Esophagus (tissue), 2 donors: ENCODE data around the gene SET. TPM values are rescaled to one million over a fixed set of nuclear protein-coding genes. Genes with fewer than 3 reads are reported as not detected.

Source experiments
- H3K27ac ChIP-seq, 2 donors: one replicate each; pipeline ENCODE4 v1.5.1; 2013; ENCODE audit warnings: low read depth in 2 of 2, mild to moderate bottlenecking in 2 of 2, inconsistent platforms in 1 of 2, low read length in 1 of 2, moderate library complexity in 1 of 2
- H3K27me3 ChIP-seq, 2 donors: one replicate each; pipeline ENCODE4 v1.6.1; 2013; ENCODE audit warnings: low read length in 2 of 2, control low read depth in 1 of 2, mild to moderate bottlenecking in 1 of 2; ENCODE audit not compliant: insufficient read depth in 2 of 2, control insufficient read depth in 1 of 2
- H3K36me3 ChIP-seq, 2 donors: one replicate each; pipeline ENCODE4 v1.6.1; 2013; ENCODE audit warnings: low read length in 1 of 2; ENCODE audit not compliant: control insufficient read depth in 2 of 2, insufficient read depth in 2 of 2
- H3K4me1 ChIP-seq, 2 donors: one replicate each; pipeline ENCODE4 v1.6.1; 2013; ENCODE audit warnings: low read length in 1 of 2; ENCODE audit not compliant: control insufficient read depth in 2 of 2, insufficient read depth in 2 of 2
- H3K4me3 ChIP-seq, 2 donors: one replicate each; pipeline ENCODE4 v1.5.1; 2013; ENCODE audit warnings: low read length in 2 of 2, mild to moderate bottlenecking in 2 of 2, low read depth in 1 of 2, moderate library complexity in 1 of 2
- H3K9me3 ChIP-seq, 2 donors: one replicate each; pipeline ENCODE4 v1.6.1; 2013; ENCODE audit warnings: mild to moderate bottlenecking in 2 of 2, low read depth in 1 of 2, low read length in 1 of 2, moderate library complexity in 1 of 2; ENCODE audit not compliant: control insufficient read depth in 2 of 2, insufficient read depth in 1 of 2
- WGBS, 2 donors: extraction: QIAGEN DNeasy Blood & Tissue Kit; methylation state at CpG; one replicate each; pipeline ENCODE4 v1.1.7; 2013; 5-methylcytosine and 5-hydroxymethylcytosine counted together
- polyA plus RNA-seq, 2 donors: library from polyadenylated mRNA; stranded (reverse); fragments of 200-250 nt; gene quantifications; one replicate each; pipeline ENCODE4 v1.2.3, GENCODE V29; 2013
- donor health status: healthy with polysubstance abuse.
- donor health status: Bipolar disorder and iron deficiency.

The SET gene
- polyA plus RNA-seq, 2 donors: 66.3 to 126 TPM

DNA sequence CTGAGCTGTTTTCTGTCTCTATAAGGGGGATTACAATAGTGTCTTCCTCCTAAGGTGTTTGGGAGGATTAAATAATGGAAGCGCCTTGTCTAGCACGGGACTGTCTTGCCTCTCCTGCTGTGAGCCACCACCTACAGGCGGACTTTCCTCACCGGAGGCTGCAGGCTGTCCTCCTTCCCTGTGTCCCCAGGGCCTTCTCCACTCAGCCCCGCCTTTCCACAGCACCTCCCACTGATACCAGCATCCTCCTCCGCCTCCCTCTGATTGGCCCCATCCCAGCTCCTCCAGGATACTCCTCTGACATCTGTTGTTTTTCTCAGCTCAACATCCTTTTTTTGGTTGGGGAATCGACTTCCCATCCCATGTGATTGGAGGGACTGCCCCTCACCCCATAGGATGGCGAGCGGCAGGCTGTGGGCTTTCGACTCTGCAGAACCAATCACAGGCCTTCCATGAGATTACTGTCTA lies 35.8 kb downstream of the SET start:
- Histone ChIP-seq H3K9me3 (no peaks in the 10 kb centered on the region), H3K27me3 (no peaks in the 10 kb centered on the region), H3K27ac (peak overlapping the region; percentile 79 to 80), H3K4me1 (peaks cover 3 to 15% of the 10 kb centered on the region in 2 donors), H3K4me3 (peak overlapping the region; percentile 49 to 68), H3K36me3 (peaks cover 0 to 13% of the 10 kb centered on the region in 2 donors)
- WGBS, 2 donors: 20 to 23% methylated on average over 10 of the region's 10 CpGs

DNA sequence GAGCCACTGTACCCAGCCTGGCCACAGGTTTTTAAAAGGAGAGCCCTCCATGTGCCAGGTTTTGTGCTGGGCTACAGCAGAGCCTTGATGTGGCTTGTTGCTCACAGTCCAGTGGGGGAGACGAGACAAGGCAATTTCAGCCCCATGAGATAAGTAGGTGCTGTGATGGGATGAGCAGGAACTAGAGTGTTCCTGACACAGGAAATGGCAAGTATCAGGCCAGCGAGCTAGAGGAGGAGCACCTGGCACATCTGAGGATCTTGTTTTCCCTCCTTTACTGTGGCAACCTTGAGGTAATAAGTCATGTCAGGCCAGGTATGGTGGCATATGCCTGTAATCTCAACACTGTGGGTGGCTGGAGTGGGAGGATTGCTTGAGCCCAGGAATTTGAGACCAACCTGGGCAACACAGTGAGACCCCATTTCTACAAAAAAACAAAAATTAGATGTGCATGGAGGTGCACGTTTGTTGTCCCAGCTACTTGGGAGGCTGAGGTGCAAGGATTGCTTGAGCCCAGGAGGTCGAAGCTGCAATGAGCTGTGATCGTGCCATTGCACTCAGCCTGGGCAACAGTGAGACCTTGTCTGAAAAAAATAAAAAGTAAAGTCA lies 38.7 kb downstream of the SET start:
- Histone ChIP-seq H3K36me3 (peaks cover 0 to 16% of the 10 kb centered on the region in 2 donors), H3K9me3 (no peaks in the 10 kb centered on the region), H3K27ac (no peak overlapping the region), H3K4me1 (peaks cover 3 to 11% of the 10 kb centered on the region in 2 donors), H3K27me3 (no peaks in the 10 kb centered on the region), H3K4me3 (no peak overlapping the region)
- 83 to 86% methylated on average over 5 of the region's 5 CpGs for WGBS, 2 donors

DNA sequence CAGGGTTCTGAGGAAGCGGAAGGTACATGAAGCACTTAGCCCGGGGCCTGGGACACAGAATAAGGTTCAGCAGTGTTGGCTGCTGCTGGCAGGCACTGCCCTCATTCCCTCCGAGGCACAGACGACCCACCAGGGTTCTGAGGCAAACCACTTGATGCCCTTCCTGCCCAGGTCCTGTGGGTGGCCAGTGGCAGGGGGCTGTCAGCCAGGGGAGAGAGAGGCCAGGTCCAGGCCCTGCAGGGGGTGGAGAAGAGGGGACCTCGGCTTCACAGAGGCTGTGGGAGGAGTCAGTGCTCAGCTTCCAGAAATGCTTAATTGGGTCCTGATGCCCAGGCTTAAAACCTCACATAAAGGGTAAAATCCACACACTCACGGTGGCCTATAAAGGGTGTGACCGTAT lies 39.3 kb downstream of the SET start:
- H3K4me3 ChIP-seq: no peak overlapping the region
- peaks cover 3 to 8% of the 10 kb centered on the region in 2 donors for H3K4me1 ChIP-seq
- H3K36me3 ChIP-seq: peaks cover 0 to 17% of the 10 kb centered on the region in 2 donors
- no peaks in the 10 kb centered on the region for H3K27me3 ChIP-seq
- H3K27ac ChIP-seq: no peak overlapping the region
- no peaks in the 10 kb centered on the region for H3K9me3 ChIP-seq
- 66 to 79% methylated on average over 7 of the region's 7 CpGs for WGBS, 2 donors

DNA sequence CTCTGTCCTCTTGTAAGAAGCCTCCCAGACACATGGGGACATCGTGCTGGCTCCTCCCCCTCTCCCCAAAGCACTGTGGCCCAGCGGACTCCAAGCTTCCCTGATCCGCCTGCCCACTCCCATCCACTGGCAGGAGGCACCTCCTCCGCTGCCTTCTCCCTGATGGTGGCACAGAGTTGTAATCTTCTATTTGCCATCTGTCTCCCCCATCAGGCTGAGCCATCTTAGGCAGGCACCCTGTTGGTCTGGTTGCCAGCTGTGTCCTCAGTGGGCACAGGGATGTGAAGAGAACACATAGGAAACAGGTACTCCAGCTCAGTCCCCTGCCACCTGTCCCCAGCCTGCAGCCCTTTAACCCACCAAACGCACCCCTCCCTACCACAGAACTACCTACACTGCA lies 40.3 kb downstream of the SET start:
- WGBS, 2 donors: 75 to 76% methylated on average over 5 of the region's 5 CpGs
- Histone ChIP-seq H3K4me1 (peaks cover 3 to 7% of the 10 kb centered on the region in 2 donors), H3K4me3 (no peak overlapping the region), H3K27ac (no peak overlapping the region), H3K36me3 (peaks cover 0 to 17% of the 10 kb centered on the region in 2 donors), H3K27me3 (no peaks in the 10 kb centered on the region), H3K9me3 (no peaks in the 10 kb centered on the region)

DNA sequence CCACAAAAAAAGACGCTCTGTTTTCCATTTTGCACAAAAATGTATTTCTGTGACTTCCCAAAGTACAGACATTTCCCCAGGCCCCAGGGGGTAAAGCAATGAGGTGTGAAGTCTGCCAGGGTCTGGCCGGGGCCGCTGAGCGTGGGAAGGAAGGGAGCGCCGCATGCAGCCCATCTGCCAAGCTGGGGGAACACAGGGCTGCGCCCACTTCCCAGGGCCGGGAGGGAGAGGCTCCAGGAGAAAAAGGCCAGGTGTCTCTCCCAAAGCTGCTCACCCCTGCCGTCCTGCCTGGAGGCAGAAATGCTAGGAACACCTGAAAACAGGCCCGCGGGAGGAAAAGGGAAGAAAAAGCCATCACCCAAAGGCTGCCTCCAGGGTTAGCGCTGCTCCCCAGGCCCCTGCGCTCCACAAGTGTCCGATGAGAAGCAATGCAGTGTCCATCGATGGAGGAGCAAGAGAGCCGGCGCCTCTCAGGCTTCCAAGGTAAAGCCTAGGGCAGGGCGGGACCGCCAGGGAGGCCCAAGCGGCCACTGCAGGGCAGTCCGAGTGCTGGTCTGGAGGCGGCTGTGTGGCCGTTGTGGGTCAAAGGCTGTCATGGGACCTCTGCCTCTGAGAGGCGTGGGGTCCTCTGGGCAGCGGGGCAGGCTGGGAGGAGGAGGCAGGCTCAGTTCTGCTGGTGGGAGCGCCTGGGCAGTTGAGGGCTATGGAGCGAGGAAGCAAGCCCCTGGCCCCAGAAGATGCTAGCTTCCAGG lies 40.9 kb downstream of the SET start:
- Histone ChIP-seq H3K27ac (no peak overlapping the region), H3K9me3 (no peaks in the 10 kb centered on the region), H3K27me3 (no peaks in the 10 kb centered on the region), H3K4me3 (no peak overlapping the region), H3K4me1 (peaks cover under 1 to 4% of the 10 kb centered on the region in 2 donors), H3K36me3 (peaks cover 0 to 19% of the 10 kb centered on the region in 2 donors)
- 87 to 90% methylated on average over 27 of the region's 27 CpGs for WGBS, 2 donors

DNA sequence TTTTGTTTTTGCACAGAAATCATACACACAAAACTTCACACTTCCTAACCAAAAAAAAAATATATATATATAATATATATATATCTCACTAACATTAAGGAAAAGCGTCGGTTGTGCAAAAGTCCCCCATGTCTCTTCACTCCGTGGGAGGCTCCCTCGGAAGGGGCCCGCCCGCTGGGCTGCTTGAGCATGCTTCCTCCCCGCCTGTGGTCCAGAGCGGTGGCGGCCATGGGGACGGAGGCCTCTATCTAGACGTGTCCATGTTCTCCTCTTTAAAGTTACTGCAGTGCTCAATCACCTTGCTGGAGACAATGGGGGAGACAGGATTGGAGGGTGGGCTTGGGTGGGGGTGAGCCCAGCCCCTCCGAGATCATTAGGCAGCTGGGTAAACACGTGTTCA lies 42.1 kb downstream of the SET start:
- H3K36me3 ChIP-seq: peaks cover 0 to 23% of the 10 kb centered on the region in 2 donors
- peaks cover 0 to 3% of the 10 kb centered on the region in 2 donors for H3K4me1 ChIP-seq
- 83 to 85% methylated on average over 13 of the region's 13 CpGs for WGBS, 2 donors
- no peak overlapping the region for H3K27ac ChIP-seq
- no peaks in the 10 kb centered on the region for H3K9me3 ChIP-seq
- H3K27me3 ChIP-seq: no peaks in the 10 kb centered on the region
- no peak overlapping the region for H3K4me3 ChIP-seq

DNA sequence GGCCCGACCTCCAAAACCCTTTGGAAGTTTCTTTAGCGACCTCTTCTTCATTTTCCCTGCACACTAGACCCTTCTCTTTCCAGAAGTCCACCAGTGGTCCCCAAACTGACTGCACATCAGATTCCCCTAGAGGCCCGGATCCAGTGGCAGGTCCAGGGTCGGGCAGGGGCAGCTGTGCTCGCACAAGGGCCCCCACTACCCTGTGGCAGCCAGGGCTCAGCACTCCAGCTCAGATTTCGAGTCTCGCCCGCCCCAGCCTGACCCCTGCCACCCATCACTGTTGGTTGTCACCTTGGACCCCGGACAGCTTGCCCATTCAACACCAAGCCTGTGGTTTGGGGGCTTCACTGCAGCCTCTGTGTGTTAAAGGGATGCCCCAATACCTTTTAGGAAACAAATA lies 42.7 kb downstream of the SET start:
- Histone ChIP-seq H3K27ac (no peak overlapping the region), H3K4me3 (no peak overlapping the region), H3K27me3 (no peaks in the 10 kb centered on the region), H3K36me3 (peaks cover 0 to 23% of the 10 kb centered on the region in 2 donors), H3K4me1 (peaks cover 0 to 3% of the 10 kb centered on the region in 2 donors), H3K9me3 (no peaks in the 10 kb centered on the region)
- WGBS, 2 donors: 79 to 81% methylated on average over 9 of the region's 9 CpGs

DNA sequence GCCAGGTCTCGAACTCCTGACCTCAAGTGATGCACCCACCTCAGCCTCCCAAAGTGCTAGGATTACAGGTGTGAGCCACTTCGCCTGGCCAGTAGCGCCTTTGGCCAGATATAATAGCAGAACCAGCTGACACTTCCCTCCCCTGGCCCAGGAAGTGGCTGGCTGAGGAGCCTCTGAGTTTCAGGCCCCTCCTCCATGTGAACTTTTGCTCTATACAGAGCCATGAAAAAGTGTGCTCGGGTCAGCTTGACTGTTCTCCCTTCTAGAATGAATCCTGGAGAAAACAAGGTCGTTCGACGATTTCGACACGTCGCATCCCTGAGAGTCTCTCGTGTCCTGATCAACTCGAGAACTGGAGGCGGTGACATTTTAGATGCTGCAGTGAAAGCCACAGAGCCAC lies 43.6 kb downstream of the SET start:
- Histone ChIP-seq H3K36me3 (peaks cover 3 to 27% of the 10 kb centered on the region in 2 donors), H3K4me1 (peaks cover 0 to 3% of the 10 kb centered on the region in 2 donors), H3K27ac (no peak overlapping the region), H3K9me3 (no peaks in the 10 kb centered on the region), H3K4me3 (no peak overlapping the region), H3K27me3 (no peaks in the 10 kb centered on the region)
- WGBS, 2 donors: 90% methylated on average over 13 of the region's 13 CpGs

DNA sequence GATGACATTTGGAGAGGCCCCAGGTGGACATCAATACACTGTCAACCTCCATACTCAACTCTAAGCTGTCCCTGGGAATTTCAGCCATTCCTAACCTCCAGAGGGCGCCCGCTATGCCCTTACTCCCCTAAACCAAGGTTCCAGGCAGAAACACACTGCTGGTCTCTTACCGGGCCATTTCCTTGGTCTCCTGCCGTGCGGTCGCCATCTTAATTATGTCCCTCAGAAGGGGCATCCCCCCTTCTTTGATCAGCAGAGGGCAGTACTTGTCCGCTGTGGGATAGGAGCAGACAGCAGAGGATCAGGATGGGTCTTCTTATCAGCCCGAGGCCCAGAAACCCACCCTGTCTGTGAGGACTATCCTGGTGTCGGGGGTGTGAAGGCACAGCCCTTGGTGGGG lies 44.2 kb downstream of the SET start:
- H3K9me3 ChIP-seq: no peaks in the 10 kb centered on the region
- H3K4me1 ChIP-seq: peaks cover 0 to 3% of the 10 kb centered on the region in 2 donors
- 30 to 35% methylated on average over 9 of the region's 9 CpGs for WGBS, 2 donors
- peaks cover 3 to 27% of the 10 kb centered on the region in 2 donors for H3K36me3 ChIP-seq
- no peaks in the 10 kb centered on the region for H3K27me3 ChIP-seq
- peak overlapping the region in 1 of 2 donors; percentile 33 for H3K27ac ChIP-seq
- no peak overlapping the region for H3K4me3 ChIP-seq
